DOHH2 (cell line): ENCODE data around the gene GLI3.

Experiments
- EZH2phosphoT487 ChIP-seq: fragments of 200-600 bp; sonication (generic); IDR thresholded peaks from 2 replicates; pipeline ENCODE4 v1.6.1; 2017; ENCODE audit warnings: borderline replicate concordance, mild to moderate bottlenecking, antibody characterized with exemption, low read length, moderate library complexity, mixed read lengths
- TF ChIP-seq, protein P1 (sequence below): fragments of 200-600 bp; sonication (generic); IDR thresholded peaks from one replicate; pipeline ENCODE4 v1.5.1; 2014; ENCODE audit warnings: antibody characterized with exemption, mild to moderate bottlenecking, low read depth, low read length; ENCODE audit not compliant: poor library complexity, severe bottlenecking

DNA sequence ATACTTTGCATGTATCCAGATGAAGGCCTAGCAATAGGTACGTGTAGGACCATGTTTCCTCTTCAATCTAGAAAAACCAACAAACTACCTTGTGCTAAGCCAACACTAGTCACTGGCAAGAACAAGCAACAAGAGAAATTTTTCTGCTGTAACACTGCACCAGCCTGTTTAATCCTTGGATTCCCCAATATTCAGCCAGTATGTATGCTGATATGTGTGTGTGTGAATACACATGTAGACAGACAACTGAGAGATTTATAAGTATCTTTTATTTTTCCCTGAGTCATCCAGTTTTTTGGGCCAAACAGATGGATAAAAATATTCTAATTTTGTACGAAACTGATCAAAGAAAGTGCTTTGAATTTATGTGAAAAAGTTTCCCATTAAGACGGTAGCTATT, 26.2 kb downstream of the GLI3 start:
- TF ChIP-seq, protein P1, sequence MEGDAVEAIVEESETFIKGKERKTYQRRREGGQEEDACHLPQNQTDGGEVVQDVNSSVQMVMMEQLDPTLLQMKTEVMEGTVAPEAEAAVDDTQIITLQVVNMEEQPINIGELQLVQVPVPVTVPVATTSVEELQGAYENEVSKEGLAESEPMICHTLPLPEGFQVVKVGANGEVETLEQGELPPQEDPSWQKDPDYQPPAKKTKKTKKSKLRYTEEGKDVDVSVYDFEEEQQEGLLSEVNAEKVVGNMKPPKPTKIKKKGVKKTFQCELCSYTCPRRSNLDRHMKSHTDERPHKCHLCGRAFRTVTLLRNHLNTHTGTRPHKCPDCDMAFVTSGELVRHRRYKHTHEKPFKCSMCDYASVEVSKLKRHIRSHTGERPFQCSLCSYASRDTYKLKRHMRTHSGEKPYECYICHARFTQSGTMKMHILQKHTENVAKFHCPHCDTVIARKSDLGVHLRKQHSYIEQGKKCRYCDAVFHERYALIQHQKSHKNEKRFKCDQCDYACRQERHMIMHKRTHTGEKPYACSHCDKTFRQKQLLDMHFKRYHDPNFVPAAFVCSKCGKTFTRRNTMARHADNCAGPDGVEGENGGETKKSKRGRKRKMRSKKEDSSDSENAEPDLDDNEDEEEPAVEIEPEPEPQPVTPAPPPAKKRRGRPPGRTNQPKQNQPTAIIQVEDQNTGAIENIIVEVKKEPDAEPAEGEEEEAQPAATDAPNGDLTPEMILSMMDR, result no peak
- TF ChIP-seq EZH2phosphoT487, result no peak
